DMS114 treated with DMSO at 0.1 percent for 48 hours (cell line): ENCODE measurements around the gene MVB12B.

Experiments used
- DNase-seq: peaks from one replicate; lab custom pipeline; 2025; ENCODE audit not compliant: unreplicated experiment; lab: John Stamatoyannopoulos, UW

MVB12B gene

DNA sequence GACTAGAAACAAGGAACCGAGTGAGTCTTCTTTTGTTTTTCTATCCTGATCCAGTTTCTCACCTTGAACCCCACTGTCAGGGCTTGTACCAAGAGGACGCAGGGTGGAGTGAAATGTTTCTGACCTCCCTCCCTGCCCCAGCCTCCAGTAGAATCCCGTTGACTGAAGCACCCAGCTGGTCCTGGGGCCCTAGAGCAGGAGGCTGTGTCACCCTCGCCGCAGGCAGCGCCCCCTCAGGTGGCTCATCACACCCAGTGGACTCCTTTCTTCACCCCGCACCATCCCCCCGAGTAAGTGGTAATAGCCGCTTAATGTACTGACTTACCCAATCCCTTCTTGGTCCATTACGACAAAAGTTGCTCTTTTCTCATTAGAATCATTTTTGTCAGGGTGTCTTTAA lies 53.8 kb downstream of the MVB12B start:
- no peak for DNase-seq

DNA sequence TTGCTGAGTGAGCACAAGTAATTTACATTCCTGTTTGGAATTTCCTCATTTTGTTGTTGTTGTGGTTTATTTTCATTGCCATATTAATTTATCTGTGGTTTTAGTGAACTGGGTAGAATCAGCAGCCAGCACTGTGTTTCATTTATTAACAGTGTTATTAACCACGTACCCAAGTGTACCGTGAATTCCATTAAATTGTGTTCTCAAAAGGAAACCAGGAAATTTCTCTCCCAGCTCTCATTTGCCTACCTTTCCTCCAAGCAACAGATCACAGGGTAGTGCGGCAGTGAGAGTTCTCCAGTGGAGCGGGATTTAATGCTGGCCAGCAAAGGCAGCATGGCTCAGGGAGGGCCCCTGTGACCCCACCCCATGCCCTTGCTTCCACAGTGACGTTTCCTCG lies 54.6 kb downstream of the MVB12B start:
- no peak for DNase-seq

DNA sequence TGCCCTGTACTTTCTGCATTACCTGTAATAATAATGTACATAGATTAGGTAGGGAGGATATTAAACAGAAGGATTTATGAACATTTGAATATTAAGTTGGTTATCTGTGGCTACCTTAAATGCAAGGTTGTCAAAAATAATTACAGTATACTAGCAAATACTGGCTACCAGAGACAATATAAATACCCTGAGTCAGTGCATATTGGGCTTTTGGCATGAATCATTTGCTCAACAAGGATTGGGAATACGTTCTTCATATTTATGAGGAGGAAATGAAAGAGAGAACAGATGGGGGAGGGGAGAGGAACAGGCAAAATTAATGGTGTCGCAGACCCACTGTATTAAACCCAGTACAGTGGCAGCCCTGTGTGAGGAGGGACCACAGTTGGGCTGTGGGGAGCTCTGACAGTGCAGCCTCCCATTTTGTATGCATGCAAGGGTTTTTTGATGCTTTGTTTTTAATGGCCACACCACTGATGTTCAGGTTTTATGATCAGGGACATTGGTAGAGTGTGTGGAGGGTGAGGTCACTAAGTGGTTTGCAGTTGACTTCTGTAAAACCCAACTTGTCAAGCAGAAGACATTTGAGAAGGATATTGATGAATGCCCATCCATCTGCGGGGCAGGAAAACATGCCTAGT lies 56.9 kb downstream of the MVB12B start:
- no peak for DNase-seq

DNA sequence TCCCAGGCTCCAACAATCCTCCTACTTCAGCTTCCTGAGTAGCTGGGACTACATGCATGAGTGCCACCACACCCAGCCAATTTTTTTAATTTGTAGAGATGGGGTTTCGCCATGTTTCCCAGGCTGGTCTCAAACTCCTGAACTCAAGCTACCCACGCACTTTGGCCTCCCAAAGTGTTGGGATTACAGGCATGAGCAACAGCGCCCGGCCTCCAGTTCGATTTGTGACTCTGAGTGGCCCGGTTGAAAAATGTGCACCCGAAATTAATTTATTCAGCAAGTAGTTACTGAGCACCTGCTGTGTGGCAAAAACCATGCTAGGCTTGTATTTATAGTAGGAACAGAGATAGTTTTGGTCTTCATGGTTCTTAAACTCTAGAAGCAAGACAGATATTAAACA lies 58.3 kb downstream of the MVB12B start:
- no peak for DNase-seq

GRCh38 chr9:126386088-126386487 lies 59.5 kb downstream of the MVB12B start:
- no peak for DNase-seq

DNA sequence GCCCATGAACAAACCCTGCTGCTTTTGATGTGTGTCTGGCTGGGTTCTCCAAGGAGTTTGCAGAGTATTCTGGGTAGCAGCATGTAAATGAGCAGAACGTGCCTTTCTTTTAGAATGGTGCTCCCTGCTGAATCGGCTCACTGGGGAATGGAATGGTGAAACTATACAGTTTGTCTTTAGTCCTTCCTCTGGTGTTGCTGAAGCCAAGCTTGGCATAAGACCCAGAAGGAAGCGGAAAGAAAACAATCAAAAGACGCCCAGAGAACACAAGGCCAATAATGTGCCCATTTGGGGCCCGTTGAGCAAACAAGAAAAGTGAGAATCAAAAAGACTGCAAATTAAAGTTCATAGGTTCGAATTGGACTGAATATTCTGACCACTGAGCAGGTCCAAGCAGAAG lies 60.1 kb downstream of the MVB12B start:
- no peak for DNase-seq

- no peak for DNase-seq
Observed at GRCh38 chr9:126388964-126389708, 62.5 kb downstream of the MVB12B start.

- no peak for DNase-seq
Observed at GRCh38 chr9:126389992-126390391, 63.4 kb downstream of the MVB12B start.

- no peak for DNase-seq
Observed at GRCh38 chr9:126390923-126391322, 64.3 kb downstream of the MVB12B start.

DNA sequence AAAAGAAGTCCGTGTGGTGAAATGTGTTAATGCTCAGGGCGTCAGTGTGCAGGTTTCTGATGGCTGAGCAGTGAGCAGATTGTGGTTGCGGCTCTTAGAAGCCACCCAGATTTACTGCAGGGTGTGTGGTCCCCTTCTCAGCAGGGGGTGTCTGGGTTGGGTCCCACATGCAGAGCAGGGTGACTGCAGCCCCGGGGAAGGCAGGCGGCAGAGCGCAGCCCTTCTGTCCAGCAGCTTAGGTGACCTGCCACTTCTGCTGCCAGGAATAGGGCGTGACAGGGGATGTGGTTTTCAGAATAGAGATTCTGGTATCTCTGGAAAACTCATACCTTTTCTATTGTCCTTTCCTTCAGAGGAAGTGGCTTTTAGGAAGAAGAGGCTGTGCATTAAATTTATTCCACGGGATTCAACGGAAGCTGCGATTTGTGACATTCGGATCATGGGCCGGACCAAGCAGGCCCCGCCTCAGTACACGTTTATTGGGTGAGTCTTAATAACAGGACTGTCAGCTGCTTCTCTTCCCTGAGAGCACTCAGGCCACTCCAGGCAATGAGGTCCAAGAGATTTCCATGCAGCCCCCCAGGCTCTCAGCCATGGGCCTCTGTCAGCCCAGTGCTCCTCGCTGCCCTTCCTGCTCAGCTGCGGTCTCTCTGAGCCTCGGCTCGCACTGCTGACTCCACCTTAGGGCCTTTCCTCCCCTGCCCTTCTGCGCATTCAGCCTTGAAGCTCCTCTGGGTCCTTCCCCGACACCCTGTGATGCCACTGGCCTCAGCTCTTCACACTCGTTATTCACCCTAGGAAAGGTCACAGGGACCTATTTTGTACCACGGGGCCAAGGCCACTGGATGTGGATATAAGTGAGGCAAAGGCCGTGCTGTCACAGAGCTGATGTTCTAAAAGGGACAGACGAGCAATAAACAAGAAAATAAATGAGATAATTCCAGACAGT lies 65.4 kb downstream of the MVB12B start:
- no peak for DNase-seq

DNA sequence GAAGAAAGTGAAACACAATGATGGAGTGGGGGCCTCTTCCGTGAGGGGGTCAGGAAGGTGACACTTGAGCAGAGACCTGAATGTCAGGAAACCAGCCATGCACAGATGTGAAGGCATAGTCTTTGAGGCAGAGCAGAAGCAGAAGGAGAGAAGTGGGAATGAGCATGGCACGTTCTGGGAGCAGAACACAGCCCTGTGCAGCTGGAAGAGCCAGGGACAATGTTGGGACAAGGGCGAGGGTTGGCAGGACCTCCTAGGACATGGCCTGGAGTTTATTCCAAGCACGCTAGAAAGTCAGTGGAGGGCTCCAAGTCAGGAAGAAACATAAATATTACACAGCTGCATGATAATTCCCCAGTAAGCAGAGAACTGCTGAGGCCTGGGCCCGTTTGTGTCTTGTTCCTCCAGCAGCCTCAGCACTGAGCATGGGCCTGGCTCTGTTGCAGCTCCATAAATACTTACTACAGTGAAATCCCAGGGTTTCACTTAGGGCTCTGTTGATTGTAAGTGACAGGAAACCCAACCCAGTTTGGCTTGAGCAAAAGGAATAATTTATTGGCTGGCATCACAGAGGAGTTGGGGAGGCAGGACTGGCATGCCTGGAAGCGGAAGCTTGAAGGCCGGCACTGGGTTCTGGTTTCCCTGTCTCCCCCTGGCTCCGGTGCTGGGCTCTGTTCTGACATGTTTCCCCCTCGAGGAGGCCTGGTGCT lies 66.2 kb downstream of the MVB12B start:
- DNase-seq, result no peak

GRCh38 chr9:126393876-126394275 lies 67.2 kb downstream of the MVB12B start:
- DNase-seq, result no peak

DNA sequence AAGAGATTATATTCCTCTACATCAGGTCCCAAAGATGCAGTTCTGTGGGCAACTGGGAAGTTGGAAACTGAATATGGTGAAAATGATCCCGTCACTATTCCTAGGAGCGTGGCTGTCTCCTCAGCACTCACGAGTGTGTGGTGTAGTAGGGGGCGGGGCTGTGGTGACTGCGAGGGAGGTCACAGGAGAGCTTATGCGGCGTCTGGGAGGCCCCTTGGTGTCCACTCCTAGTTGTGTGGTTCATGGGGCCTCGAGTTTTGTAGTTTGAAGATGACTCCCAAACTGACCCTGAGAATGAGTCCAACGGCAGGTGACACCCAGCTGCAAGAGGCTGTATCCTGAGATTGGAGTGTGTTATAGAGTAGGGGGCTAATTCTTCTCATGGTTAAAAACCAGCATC lies 68.2 kb downstream of the MVB12B start:
- no peak for DNase-seq

DNA sequence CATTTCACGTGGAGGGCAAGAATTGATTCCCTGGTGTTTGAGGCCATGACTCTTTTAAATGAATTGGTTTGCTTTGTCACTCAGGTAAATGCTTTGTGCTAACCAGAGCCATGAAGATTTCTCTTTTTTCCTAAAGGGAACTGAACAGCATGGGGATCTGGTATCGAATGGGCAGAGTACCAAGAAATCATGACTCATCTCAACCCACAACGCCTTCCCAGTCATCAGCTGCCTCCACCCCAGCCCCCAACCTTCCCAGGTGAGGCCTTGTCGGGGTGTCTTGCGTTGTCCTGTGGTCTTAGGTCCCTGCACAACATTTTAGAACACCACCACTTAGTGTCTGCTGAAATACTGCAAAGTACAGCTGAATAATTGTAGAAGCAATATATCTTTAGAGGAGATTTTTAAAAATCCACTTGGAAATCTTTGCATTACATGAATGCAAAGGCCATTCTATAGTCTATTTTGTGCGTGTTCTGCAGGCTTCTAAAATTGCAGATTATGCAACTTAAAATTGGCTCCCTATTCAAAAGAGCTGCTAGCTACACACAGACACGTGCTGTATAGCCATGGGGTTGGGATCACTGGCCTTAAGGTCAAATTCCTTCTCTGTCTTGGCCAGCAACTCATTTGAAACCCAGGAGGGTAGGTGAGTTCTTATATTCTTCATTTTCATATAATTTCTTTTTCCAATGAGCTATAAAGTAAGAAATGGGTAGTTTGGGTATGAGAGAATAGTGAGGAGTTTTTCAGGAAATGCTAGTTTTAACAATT lies 69.0 kb downstream of the MVB12B start:
- no peak for DNase-seq

GRCh38 chr9:126397056-126397455 lies 70.4 kb downstream of the MVB12B start:
- no peak for DNase-seq

GRCh38 chr9:126398403-126399058 lies 71.9 kb downstream of the MVB12B start:
- peak; percentile 15 for DNase-seq

DNA sequence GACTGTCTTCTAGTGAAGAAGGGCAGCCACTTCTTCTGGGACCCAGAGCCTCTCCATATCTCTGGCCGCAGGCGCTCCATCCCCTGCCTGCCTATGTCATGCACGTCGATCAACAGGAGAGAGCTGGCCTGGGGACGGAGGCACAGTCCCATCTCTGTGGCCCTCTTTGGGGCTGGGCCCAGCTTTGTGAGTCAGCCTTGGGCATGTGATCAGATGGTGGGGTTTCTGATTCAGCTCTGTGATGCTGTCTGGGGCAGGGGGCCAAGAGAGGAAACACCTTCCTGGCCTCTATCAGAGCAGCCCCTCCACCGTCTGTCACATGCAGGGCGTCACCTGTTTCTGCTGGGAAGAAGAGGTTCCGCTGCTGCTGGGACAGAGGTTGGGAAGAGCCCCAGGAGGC lies 72.6 kb downstream of the MVB12B start:
- no peak for DNase-seq

DNA sequence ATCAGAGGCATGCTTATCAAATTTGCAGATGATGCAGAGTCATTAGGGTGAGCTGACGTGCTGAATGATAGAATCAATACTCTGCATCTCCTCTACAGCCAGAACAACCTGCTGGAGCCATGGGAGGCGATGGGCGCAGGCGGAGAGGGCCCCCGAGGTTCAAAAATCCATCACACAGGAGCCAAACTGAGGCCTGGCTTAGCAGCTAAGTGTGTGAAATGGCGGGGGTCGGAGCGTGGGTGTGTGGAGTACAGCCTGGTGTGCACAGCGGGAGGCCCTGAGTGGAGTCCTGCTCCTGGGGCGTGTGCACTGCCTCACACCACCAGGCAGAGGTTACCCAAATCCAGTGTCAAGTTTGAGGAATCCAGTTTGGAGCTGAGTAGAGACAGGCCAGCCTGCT lies 73.2 kb downstream of the MVB12B start:
- DNase-seq, result no peak

- no peak for DNase-seq
Observed at GRCh38 chr9:126400571-126400970, 73.9 kb downstream of the MVB12B start.

- DNase-seq, result no peak
Observed at GRCh38 chr9:126401107-126401506, 74.5 kb downstream of the MVB12B start.
